Keratinocyte (primary cell): ENCODE data around the gene HEBP2. TPM values are rescaled to one million over a fixed set of nuclear protein-coding genes. Genes with fewer than 3 reads are reported as not detected.

ENCODE experiments used
- DNase-seq: peaks from one replicate; pipeline ENCODE4 v3.0.0-alpha.2; 2011; ENCODE audit warnings: low read depth, missing footprints, low spot score
- FAIRE-seq: peaks from 2 replicates; lab custom pipeline; 2011; peaks lifted over from hg19 to GRCh38; lab: Jason Lieb, UNC
- H2AFZ ChIP-seq: 2 replicates; pipeline ENCODE4 v1.6.0; 2012; ENCODE audit warnings: low read length, control low read depth, inconsistent platforms; ENCODE audit not compliant: control insufficient read depth
- H3K27ac ChIP-seq: 2 replicates; pipeline ENCODE4 v1.5.1; 2011; ENCODE audit warnings: low read length; ENCODE audit not compliant: control insufficient read depth, insufficient read depth
- H3K27me3 ChIP-seq: 3 replicates; pipeline ENCODE4 v1.6.0; 2011; ENCODE audit warnings: low read length; ENCODE audit not compliant: control insufficient read depth, insufficient read depth; ENCODE audit errors: extremely low read depth
- H3K36me3 ChIP-seq, 2 experiments: 2 replicates in 1 of 2; 3 replicates in 1 of 2; pipeline ENCODE4 v1.5.1; 2011; ENCODE audit warnings: low read length in 2 of 2, mild to moderate bottlenecking in 1 of 2; ENCODE audit not compliant: control insufficient read depth in 2 of 2, insufficient read depth in 2 of 2; ENCODE audit errors: extremely low read depth in 1 of 2
- H3K4me1 ChIP-seq: 3 replicates; pipeline ENCODE4 v1.5.1; 2011; ENCODE audit warnings: low read length; ENCODE audit not compliant: control insufficient read depth, insufficient read depth; ENCODE audit errors: extremely low read depth
- H3K4me2 ChIP-seq: 3 replicates; pipeline ENCODE4 v1.6.0; 2011; ENCODE audit warnings: low read depth, low read length; ENCODE audit not compliant: control insufficient read depth, insufficient read depth; ENCODE audit errors: extremely low read depth
- H3K4me3 ChIP-seq, 3 experiments: fragments of 200-600 bp in 1 of 3; sonication (generic) in 1 of 3; 2 replicates in 2 of 3; 3 replicates in 1 of 3; pipeline ENCODE4 v1.5.1; 2011 to 2016; ENCODE audit warnings: low read length in 3 of 3, mild to moderate bottlenecking in 3 of 3, control low read depth in 2 of 3, inconsistent platforms in 1 of 3, low read depth in 1 of 3, mixed read lengths in 1 of 3, mixed run types in 1 of 3, moderate library complexity in 1 of 3; ENCODE audit not compliant: control insufficient read depth in 2 of 3, insufficient read depth in 2 of 3; ENCODE audit errors: extremely low read depth in 1 of 3
- H3K79me2 ChIP-seq: 2 replicates; pipeline ENCODE4 v1.6.0; 2012; ENCODE audit warnings: low read length; ENCODE audit not compliant: control insufficient read depth, insufficient read depth
- H3K9ac ChIP-seq: 3 replicates; pipeline ENCODE4 v1.6.0; 2011; ENCODE audit warnings: low read length; ENCODE audit not compliant: control insufficient read depth, insufficient read depth; ENCODE audit errors: extremely low read depth
- H3K9me1 ChIP-seq: 3 replicates; pipeline ENCODE4 v1.6.0; 2011; ENCODE audit warnings: low read length; ENCODE audit not compliant: control insufficient read depth, insufficient read depth; ENCODE audit errors: extremely low read depth
- H3K9me3 ChIP-seq: 2 replicates; pipeline ENCODE4 v1.5.1; 2012; ENCODE audit warnings: low read depth, low read length; ENCODE audit not compliant: control insufficient read depth
- H4K20me1 ChIP-seq: 3 replicates; pipeline ENCODE4 v1.6.0; 2011; ENCODE audit warnings: low read length; ENCODE audit not compliant: control insufficient read depth, insufficient read depth; ENCODE audit errors: extremely low read depth
- CTCF ChIP-seq, 3 experiments: IDR thresholded peaks in 1 of 3; conservative IDR thresholded peaks in 1 of 3; optimal IDR thresholded peaks in 1 of 3; 2 replicates in 2 of 3; 3 replicates in 1 of 3; pipeline versions ENCODE3 to v1.5.1; 2011; ENCODE audit warnings: low read length in 3 of 3, mild to moderate bottlenecking in 3 of 3, moderate library complexity in 2 of 3, control low read depth in 1 of 3, inconsistent platforms in 1 of 3; ENCODE audit not compliant: insufficient read depth in 2 of 3; ENCODE audit errors: extremely low read depth in 1 of 3
- EZH2 ChIP-seq: IDR thresholded peaks from one replicate; pipeline ENCODE4 v1.6.1; 2012; ENCODE audit warnings: inconsistent platforms, mild to moderate bottlenecking, low read length, moderate library complexity
- dilution Hi-C: fragments of 300-500 bp; cut with MboI; formaldehyde crosslinking; loops from one replicate; pipeline ENCODE4 v1.7.0; 2020; ENCODE audit warnings: low sequenced_read_pairs; ENCODE audit not compliant: extremely low pct_ligation_motif_present
- polyA plus RNA-seq, 5 experiments: library from polyadenylated mRNA; depleted of rRNA in 3 of 5; stranded (reverse) in 3 of 5; stranded (forward) in 1 of 5; unstranded in 1 of 5; fragments of >200 nt; gene quantifications; 1 replicate in 1 of 5; 2 replicates in 3 of 5; 3 replicates in 1 of 5; pipeline versions ENCODE4 v1.2.1 to v1.2.3, GENCODE V29; 2011 to 2012; ENCODE audit warnings: missing spikeins in 2 of 5, low read depth in 1 of 5, low replicate concordance in 1 of 5

The HEBP2 gene
- polyA plus RNA-seq, 1 donor (not counting 4 experiments of a cell fraction or from before 2014, with no cell fraction given) = 41.9 TPM

DNA sequence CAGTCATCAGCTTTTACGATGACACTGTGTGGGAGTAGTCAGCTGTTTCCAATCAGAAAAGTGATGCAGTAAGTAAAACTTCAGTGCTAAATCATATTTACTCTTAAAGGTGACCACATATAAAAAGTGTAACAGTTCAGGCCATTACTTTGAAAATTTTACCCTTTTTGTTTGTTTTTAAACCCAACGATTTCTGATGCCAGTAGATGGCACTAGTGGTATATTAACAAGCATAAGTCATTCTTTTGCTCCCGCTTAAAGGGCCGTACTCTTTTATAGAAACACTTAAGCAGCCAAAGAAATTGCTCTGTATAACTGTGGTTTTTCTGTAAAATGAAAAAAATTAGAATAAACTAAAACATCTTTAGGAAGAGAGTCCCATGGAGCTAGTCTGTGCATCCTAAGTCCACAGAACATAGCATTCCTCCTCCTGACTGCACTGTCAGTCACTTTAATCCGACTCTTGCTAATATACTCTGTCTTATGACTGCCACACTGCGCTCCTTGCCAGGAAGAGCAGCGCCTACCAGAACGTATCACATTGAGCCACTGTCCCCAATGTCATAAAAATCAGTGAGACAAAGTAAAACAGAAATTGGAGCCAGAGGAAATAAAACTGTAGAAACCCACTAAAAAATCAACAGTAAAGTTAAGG lies 25.0 kb downstream of the HEBP2 start:
- FAIRE-seq (peak; percentile 66), DNase-seq (no peak)
- Histone ChIP-seq H3K27ac (no peak overlapping the region), H3K4me1 (no peaks in the 10 kb centered on the region), H2AFZ (no peak overlapping the region), H3K4me3 (no peak overlapping the region), H3K9ac (no peak overlapping the region), H3K9me3 (no peaks in the 10 kb centered on the region), H3K4me2 (no peak overlapping the region), H3K36me3 (peaks cover 25 to 36% of the 10 kb centered on the region in 2 experiments), H4K20me1 (no peaks in the 10 kb centered on the region), H3K79me2 (no peaks in the 10 kb centered on the region), H3K27me3 (no peaks in the 10 kb centered on the region), H3K9me1 (no peaks in the 10 kb centered on the region)
- no peak for TF ChIP-seq EZH2
- TF ChIP-seq CTCF (optimal IDR thresholded peaks at IDR 0.05 in 1 of 3, IDR thresholded peaks at IDR 0.05 in 1 of 3, conservative IDR thresholded peaks at IDR 0.05 in 1 of 3; ENCODE audit: extremely low read depth in 1 of 3, insufficient read depth in 2 of 3, low read length in 3 of 3) = peak in 2 of 3 experiments; percentile 33 to 52
- dilution Hi-C loops = no loop called here

DNA sequence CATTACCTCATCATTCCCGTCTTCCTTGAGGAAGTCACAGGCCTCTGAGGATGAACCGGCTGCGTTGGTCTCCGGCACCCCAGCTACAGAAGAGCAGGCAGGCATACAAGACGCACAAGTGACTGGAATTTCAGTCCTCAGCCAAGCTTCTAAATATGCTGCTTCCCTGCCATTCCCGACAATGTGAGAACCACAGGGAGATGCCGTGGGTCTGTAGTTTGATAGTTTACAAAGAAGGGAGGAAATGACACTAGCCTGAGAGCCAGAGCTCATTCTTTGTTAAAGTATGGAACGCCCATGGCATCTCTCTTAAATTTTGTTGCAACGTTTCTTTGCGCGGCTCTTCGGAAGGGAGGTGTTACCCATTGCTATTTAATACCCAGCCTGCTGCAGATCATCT lies 25.7 kb downstream of the HEBP2 start:
- no peaks in the 10 kb centered on the region for H3K9me1 ChIP-seq
- H3K4me1 ChIP-seq = no peaks in the 10 kb centered on the region
- DNase-seq (no peak), FAIRE-seq (no peak)
- no peaks in the 10 kb centered on the region for H4K20me1 ChIP-seq
- H2AFZ ChIP-seq = no peak overlapping the region
- H3K27ac ChIP-seq = no peak overlapping the region
- TF ChIP-seq CTCF (optimal IDR thresholded peaks at IDR 0.05 in 1 of 3, IDR thresholded peaks at IDR 0.05 in 1 of 3, conservative IDR thresholded peaks at IDR 0.05 in 1 of 3; ENCODE audit: extremely low read depth in 1 of 3, insufficient read depth in 2 of 3, low read length in 3 of 3) = no peak
- TF ChIP-seq EZH2 = no peak
- H3K79me2 ChIP-seq = no peaks in the 10 kb centered on the region
- H3K9me3 ChIP-seq = no peaks in the 10 kb centered on the region
- H3K4me3 ChIP-seq = no peak overlapping the region
- H3K36me3 ChIP-seq = peaks cover 25 to 31% of the 10 kb centered on the region in 2 experiments
- no peaks in the 10 kb centered on the region for H3K27me3 ChIP-seq
- H3K4me2 ChIP-seq = no peak overlapping the region
- dilution Hi-C loops = no loop called here
- no peak overlapping the region for H3K9ac ChIP-seq
